Stomach smooth muscle (tissue), 2 donors: ENCODE measurements around the gene BCAR3.

ENCODE experiments used
- H3K27ac ChIP-seq: one replicate; pipeline ENCODE4 v1.7.0; 2013; ENCODE audit warnings: mild to moderate bottlenecking, low read length, inconsistent platforms
- H3K27me3 ChIP-seq, 2 donors: one replicate each; pipeline ENCODE4 v1.7.0; 2013; ENCODE audit warnings: low read length in 2 of 2; ENCODE audit not compliant: insufficient read depth in 2 of 2, control insufficient read depth in 1 of 2
- H3K36me3 ChIP-seq, 2 donors: one replicate each; pipeline ENCODE4 v1.7.0; 2013; ENCODE audit warnings: low read length in 2 of 2; ENCODE audit not compliant: control insufficient read depth in 2 of 2, insufficient read depth in 2 of 2
- H3K4me1 ChIP-seq: one replicate; pipeline ENCODE4 v1.7.0; 2013; ENCODE audit warnings: low read length; ENCODE audit not compliant: control insufficient read depth, insufficient read depth
- H3K4me3 ChIP-seq, 2 donors: one replicate each; pipeline ENCODE4 v1.7.0; 2013; ENCODE audit warnings: low read length in 2 of 2
- H3K9ac ChIP-seq, 2 donors: one replicate each; pipeline ENCODE4 v1.7.0; 2013; ENCODE audit warnings: low read length in 2 of 2, mild to moderate bottlenecking in 1 of 2
- H3K9me3 ChIP-seq, 2 donors: one replicate each; pipeline ENCODE4 v1.7.0; 2013; ENCODE audit warnings: low read length in 2 of 2; ENCODE audit not compliant: control insufficient read depth in 2 of 2
- donor health status: healthy.
- donor health status: Pancreatic carcinoma.

BCAR3 gene

DNA sequence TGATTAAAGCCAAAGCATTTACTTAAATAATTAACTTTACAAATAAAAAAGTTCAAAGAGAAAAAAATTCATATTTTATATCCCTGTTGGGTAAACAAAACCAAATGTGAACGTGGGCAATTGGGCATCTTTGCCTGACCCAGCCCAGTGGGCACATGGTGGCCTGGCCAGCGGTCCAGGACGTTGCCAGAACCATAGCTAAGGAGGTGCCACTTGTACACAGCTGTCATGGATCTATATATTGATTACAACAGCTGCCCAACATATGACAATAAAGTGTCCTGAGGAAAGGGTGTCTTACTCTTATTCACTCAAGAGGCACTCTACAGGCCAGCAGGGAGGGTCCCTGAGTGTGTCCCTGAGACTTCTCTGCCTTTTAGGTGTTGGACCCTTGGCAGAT, 78.5 kb downstream of the BCAR3 start:
- peaks cover 0 to 2% of the 10 kb centered on the region in 2 donors for H3K36me3 ChIP-seq
- H3K4me1 ChIP-seq = peaks cover 23% of the 10 kb centered on the region
- no peak overlapping the region for H3K27ac ChIP-seq
- H3K27me3 ChIP-seq = no peaks in the 10 kb centered on the region
- H3K9me3 ChIP-seq = no peaks in the 10 kb centered on the region
- H3K4me3 ChIP-seq = no peak overlapping the region
- H3K9ac ChIP-seq = no peak overlapping the region

- H3K9ac ChIP-seq = no peak overlapping the region
- peaks cover 23% of the 10 kb centered on the region for H3K4me1 ChIP-seq
Observed at GRCh38 chr1:93602101-93602500, 79.5 kb downstream of the BCAR3 start.

GRCh38 chr1:93601686-93602085, 80.0 kb downstream of the BCAR3 start:
- no peaks in the 10 kb centered on the region for H3K9me3 ChIP-seq
- H3K9ac ChIP-seq = no peak overlapping the region
- no peak overlapping the region for H3K27ac ChIP-seq
- H3K4me1 ChIP-seq = peaks cover 24% of the 10 kb centered on the region
- peaks cover 0 to 2% of the 10 kb centered on the region in 2 donors for H3K36me3 ChIP-seq
- no peaks in the 10 kb centered on the region for H3K27me3 ChIP-seq
- no peak overlapping the region for H3K4me3 ChIP-seq

More at GRCh38 chr1:93602101-93602500, 79.5 kb downstream of the BCAR3 start:
- H3K36me3 ChIP-seq = peaks cover 0 to 2% of the 10 kb centered on the region in 2 donors
- H3K9me3 ChIP-seq = no peaks in the 10 kb centered on the region
- no peaks in the 10 kb centered on the region for H3K27me3 ChIP-seq
- H3K27ac ChIP-seq = no peak overlapping the region
- H3K4me3 ChIP-seq = no peak overlapping the region

GRCh38 chr1:93600663-93601062, 81.0 kb downstream of the BCAR3 start:
- Histone ChIP-seq H3K4me1 (peaks cover 27% of the 10 kb centered on the region), H3K27me3 (no peaks in the 10 kb centered on the region), H3K9me3 (no peaks in the 10 kb centered on the region), H3K36me3 (peaks cover 0 to 2% of the 10 kb centered on the region in 2 donors), H3K9ac (no peak overlapping the region), H3K27ac (no peak overlapping the region), H3K4me3 (no peak overlapping the region)

- Histone ChIP-seq H3K36me3 (peaks cover 0 to 2% of the 10 kb centered on the region in 2 donors), H3K4me1 (peaks cover 27% of the 10 kb centered on the region), H3K27ac (no peak overlapping the region), H3K4me3 (no peak overlapping the region), H3K9ac (no peak overlapping the region), H3K27me3 (no peaks in the 10 kb centered on the region), H3K9me3 (no peaks in the 10 kb centered on the region)
Observed at GRCh38 chr1:93599479-93599878, 82.2 kb downstream of the BCAR3 start.

DNA sequence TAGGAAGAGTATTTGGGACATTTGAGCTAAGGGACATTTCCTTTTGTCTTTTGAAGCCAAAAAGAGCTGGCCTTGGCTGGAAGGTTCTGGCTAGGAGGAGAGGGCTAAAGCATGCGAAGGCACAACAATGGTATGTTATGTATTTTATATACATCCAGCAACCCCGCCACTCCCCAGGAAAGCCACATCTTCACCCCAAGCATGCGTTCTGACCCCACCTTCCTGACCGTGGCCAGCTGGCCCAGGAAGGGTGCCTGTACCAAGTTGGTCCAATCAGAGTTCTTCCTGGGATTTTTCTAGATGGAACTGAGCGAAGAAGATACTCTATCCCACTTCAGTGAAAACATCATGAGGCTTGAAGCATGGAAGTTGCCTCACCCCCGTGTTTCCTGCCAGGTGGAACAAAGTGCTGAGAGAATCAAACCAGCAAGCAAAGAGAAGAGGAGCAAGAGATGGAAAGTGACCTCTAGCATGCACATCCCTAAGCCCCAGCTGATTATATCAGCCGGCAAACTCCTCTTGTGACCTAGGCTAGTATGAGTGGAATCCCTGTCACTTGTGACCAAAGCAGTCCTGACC, 82.7 kb downstream of the BCAR3 start:
- Histone ChIP-seq H3K9me3 (no peaks in the 10 kb centered on the region), H3K27ac (no peak overlapping the region), H3K4me1 (peaks cover 31% of the 10 kb centered on the region), H3K27me3 (no peaks in the 10 kb centered on the region), H3K4me3 (no peak overlapping the region), H3K9ac (no peak overlapping the region), H3K36me3 (peaks cover 0 to 2% of the 10 kb centered on the region in 2 donors)

GRCh38 chr1:93598396-93598795, 83.2 kb downstream of the BCAR3 start:
- H3K27me3 ChIP-seq = no peaks in the 10 kb centered on the region
- H3K9ac ChIP-seq = no peak overlapping the region
- H3K9me3 ChIP-seq = no peaks in the 10 kb centered on the region
- H3K4me3 ChIP-seq = no peak overlapping the region
- no peak overlapping the region for H3K27ac ChIP-seq
- peaks cover 31% of the 10 kb centered on the region for H3K4me1 ChIP-seq
- H3K36me3 ChIP-seq = peaks cover 0 to 2% of the 10 kb centered on the region in 2 donors

DNA sequence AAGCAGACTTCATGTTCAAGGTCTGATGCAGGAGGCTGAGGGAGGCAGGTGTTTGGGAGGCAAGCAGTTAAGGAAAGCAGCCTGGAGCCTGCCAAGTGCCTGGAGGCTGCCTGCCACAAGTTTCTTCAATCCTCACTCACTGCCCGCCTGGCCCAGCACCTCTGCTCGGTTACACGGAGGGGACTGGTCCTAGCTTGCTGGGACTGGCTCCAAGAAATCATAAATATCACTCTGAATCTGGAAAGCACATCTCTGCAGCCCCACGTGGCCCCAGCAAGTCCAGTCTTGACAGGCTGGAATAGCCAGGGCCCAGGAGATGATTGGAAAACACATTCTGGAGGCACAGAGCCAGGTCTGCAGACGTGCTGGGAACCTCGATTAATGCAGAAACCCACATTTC, 83.9 kb downstream of the BCAR3 start:
- peak overlapping the region in 1 of 2 donors; percentile 29 for H3K9ac ChIP-seq
- H3K27ac ChIP-seq = no peak overlapping the region
- H3K27me3 ChIP-seq = no peaks in the 10 kb centered on the region
- H3K36me3 ChIP-seq = no peaks in the 10 kb centered on the region
- peaks cover 36% of the 10 kb centered on the region for H3K4me1 ChIP-seq
- peak overlapping the region in 1 of 2 donors; percentile 3 for H3K4me3 ChIP-seq
- H3K9me3 ChIP-seq = no peaks in the 10 kb centered on the region

- Histone ChIP-seq H3K36me3 (peaks cover 0 to 3% of the 10 kb centered on the region in 2 donors), H3K4me3 (no peak overlapping the region), H3K9ac (no peak overlapping the region), H3K27ac (no peak overlapping the region), H3K4me1 (peaks cover 43% of the 10 kb centered on the region), H3K9me3 (no peaks in the 10 kb centered on the region), H3K27me3 (no peaks in the 10 kb centered on the region)
Observed at GRCh38 chr1:93596329-93597089, 85.1 kb downstream of the BCAR3 start.

GRCh38 chr1:93595743-93596142, 85.9 kb downstream of the BCAR3 start:
- Histone ChIP-seq H3K27ac (no peak overlapping the region), H3K4me3 (no peak overlapping the region), H3K27me3 (no peaks in the 10 kb centered on the region), H3K4me1 (peaks cover 42% of the 10 kb centered on the region), H3K36me3 (peaks cover 0 to 3% of the 10 kb centered on the region in 2 donors), H3K9ac (no peak overlapping the region), H3K9me3 (no peaks in the 10 kb centered on the region)

DNA sequence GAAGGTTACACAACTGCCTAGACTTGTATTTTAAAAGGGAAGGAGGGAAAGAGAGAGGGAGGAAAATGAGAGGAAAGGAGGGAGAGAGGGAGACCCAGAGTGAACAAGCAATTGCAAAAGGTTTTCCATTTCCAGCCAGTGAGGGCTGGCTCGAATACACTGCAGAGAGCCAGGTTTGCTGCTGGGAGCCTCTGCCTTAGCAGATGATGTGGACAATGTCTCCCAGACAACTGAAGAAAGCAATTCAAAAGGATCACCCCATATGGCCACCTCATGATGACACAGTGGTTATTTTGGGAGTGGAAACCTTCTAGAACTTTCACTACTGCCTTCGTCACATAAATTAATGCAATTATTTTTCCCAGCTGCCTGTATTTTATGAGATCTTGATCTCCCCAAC, 86.4 kb downstream of the BCAR3 start:
- H3K4me3 ChIP-seq = no peak overlapping the region
- H3K4me1 ChIP-seq = peaks cover 40% of the 10 kb centered on the region
- no peak overlapping the region for H3K9ac ChIP-seq
- no peaks in the 10 kb centered on the region for H3K27me3 ChIP-seq
- no peak overlapping the region for H3K27ac ChIP-seq
- H3K36me3 ChIP-seq = peaks cover 0 to 3% of the 10 kb centered on the region in 2 donors
- no peaks in the 10 kb centered on the region for H3K9me3 ChIP-seq
